ENCODE results near the gene HLCS.

- TF ChIP-seq POLR2AphosphoS5 (IDR thresholded peaks at IDR 0.05): peak; percentile 6
- no peak for TF ChIP-seq CTCF (IDR thresholded peaks at IDR 0.05)
Measured at GRCh38 chr21:36786186-36786585, 180.3 kb downstream of the HLCS start.

Measured in prostate gland (tissue), 2 donors.